CD4-positive, alpha-beta T cell (primary cell): Measurements from ENCODE around the gene CABLES2. TPM values are rescaled to one million over a fixed set of nuclear protein-coding genes. Genes with fewer than 3 reads are reported as not detected.

ENCODE experiments used
- ATAC-seq: fragments of 200-7000 bp; cut with Tn5 transposase; one replicate; pipeline ENCODE4 v1.10.0; 2022; ENCODE audit warnings: mild to moderate bottlenecking; ENCODE audit not compliant: poor library complexity
- CTCF ChIA-PET: fragments of 350-600 bp; sonication (Branson Sonifier 250); formaldehyde crosslinking; loops from one replicate; lab custom pipeline; 2021; ENCODE audit warnings: antibody characterized with exemption, inconsistent platforms; lab: Charles Lee
- POLR2A ChIA-PET: fragments of 350-600 bp; sonication (Branson Sonifier 250); formaldehyde crosslinking; loops from one replicate; lab custom pipeline; 2021; ENCODE audit warnings: antibody characterized with exemption, inconsistent platforms; lab: Charles Lee
- DNase-seq, 14 experiments: peaks; one replicate each; pipeline ENCODE4 v3.0.0-alpha.2; 2013 to 2020; ENCODE audit warnings: mixed read lengths in 2 of 14
- H3K27ac ChIP-seq, 2 donors: one replicate each; pipeline versions ENCODE4 v1.5.1 to v1.7.0; 2013; ENCODE audit warnings: low read length in 2 of 2, low read depth in 1 of 2, mild to moderate bottlenecking in 1 of 2
- H3K27me3 ChIP-seq, 2 experiments: 1 replicate in 1 of 2; 2 replicates in 1 of 2; pipeline versions ENCODE4 v1.6.1 to v1.7.0; 2013; ENCODE audit warnings: low read length in 2 of 2, control low read depth in 1 of 2, mild to moderate bottlenecking in 1 of 2, moderate library complexity in 1 of 2; ENCODE audit not compliant: insufficient read depth in 2 of 2, control insufficient read depth in 1 of 2
- H3K36me3 ChIP-seq: one replicate; pipeline ENCODE4 v1.6.1; 2013; ENCODE audit warnings: low read length, control low read depth; ENCODE audit not compliant: insufficient read depth
- H3K4me1 ChIP-seq: one replicate; pipeline ENCODE4 v1.6.1; 2013; ENCODE audit warnings: low read length, control low read depth; ENCODE audit not compliant: insufficient read depth
- H3K4me3 ChIP-seq: one replicate; pipeline ENCODE4 v1.5.1; 2013; ENCODE audit warnings: mild to moderate bottlenecking, low read length, moderate library complexity
- H3K9me3 ChIP-seq, 2 experiments: 1 replicate in 1 of 2; 2 replicates in 1 of 2; pipeline versions ENCODE4 v1.6.1 to v1.7.0; 2013; ENCODE audit warnings: low read length in 2 of 2, mild to moderate bottlenecking in 2 of 2, control low read depth in 1 of 2, moderate library complexity in 1 of 2; ENCODE audit not compliant: control insufficient read depth in 1 of 2, insufficient read depth in 1 of 2
- H3K27ac Mint-ChIP-seq: one replicate; pipeline ENCODE4 v1.8.0; 2020; ENCODE audit warnings: mixed read lengths
- H3K27me3 Mint-ChIP-seq: one replicate; pipeline ENCODE4 v1.8.0; 2021; ENCODE audit warnings: mixed read lengths
- H3K36me3 Mint-ChIP-seq: one replicate; pipeline ENCODE4 v1.8.0; 2021; ENCODE audit warnings: low read depth, mixed read lengths
- H3K4me1 Mint-ChIP-seq: one replicate; pipeline ENCODE4 v1.8.0; 2021; ENCODE audit warnings: low read depth, mixed read lengths
- H3K4me3 Mint-ChIP-seq: one replicate; pipeline ENCODE4 v1.8.0; 2020; ENCODE audit warnings: mild to moderate bottlenecking, mixed read lengths
- H3K9me3 Mint-ChIP-seq: one replicate; pipeline ENCODE4 v1.8.0; 2020; ENCODE audit warnings: mixed read lengths
- CTCF ChIP-seq: fragments of 200-600 bp; IDR thresholded peaks from one replicate; pipeline ENCODE4 v1.8.0; 2022; ENCODE audit warnings: antibody characterized with exemption, mild to moderate bottlenecking
- intact Hi-C, 2 experiments: fragments of 100-400 bp; cut with DNase I in 1 of 2; cut with micrococcal nuclease in 1 of 2; formaldehyde crosslinking; loops; one replicate each; pipeline versions ENCODE4 v1.15.1 to v1.9.0; 2023 to 2025; cut with DNase I, micrococcal nuclease
- total RNA-seq, 174 experiments: library from RNA in 2 of 174; stranded (reverse) in 2 of 174; gene quantifications; one replicate each; pipeline ENCODE4 v1.2.3 and lab custom pipeline; 2021 to 2026

CABLES2 gene
- total RNA-seq, 2 experiments from 2014 or later, result 4.4 TPM

GRCh38 chr20:62345681-62346370 lies 61.3 kb downstream of the CABLES2 start:
- CTCF ChIA-PET, result no interaction called here
- POLR2A ChIA-PET, result no interaction called here
- Mint-ChIP-seq H3K4me1 (no peaks in the 10 kb centered on the region), H3K27ac (no peak overlapping the region), H3K36me3 (no peaks in the 10 kb centered on the region), H3K27me3 (no peaks in the 10 kb centered on the region), H3K9me3 (peaks cover 3% of the 10 kb centered on the region), H3K4me3 (no peak overlapping the region)
- Histone ChIP-seq H3K36me3 (no peaks in the 10 kb centered on the region), H3K4me1 (no peaks in the 10 kb centered on the region), H3K27ac (no peak overlapping the region), H3K4me3 (no peak overlapping the region), H3K27me3 (no peaks in the 10 kb centered on the region), H3K9me3 (peaks cover 0 to 20% of the 10 kb centered on the region in 2 experiments)
- ATAC-seq, result no peak
- no peak for DNase-seq
- no peak for TF ChIP-seq CTCF
- intact Hi-C loops, result no loop called here

GRCh38 chr20:62344782-62345181 lies 62.3 kb downstream of the CABLES2 start:
- TF ChIP-seq CTCF, result no peak
- peaks cover 3% of the 10 kb centered on the region for H3K27me3 Mint-ChIP-seq
- no peaks in the 10 kb centered on the region for H3K36me3 ChIP-seq
- H3K9me3 ChIP-seq, result peaks cover 0 to 27% of the 10 kb centered on the region in 2 experiments
- H3K4me1 Mint-ChIP-seq, result no peaks in the 10 kb centered on the region
- DNase-seq (no peak), ATAC-seq (no peak)
- ChIA-PET CTCF (no interaction called here), POLR2A (no interaction called here)
- H3K27me3 ChIP-seq, result no peaks in the 10 kb centered on the region
- H3K27ac Mint-ChIP-seq, result no peak overlapping the region
- no peak overlapping the region for H3K4me3 Mint-ChIP-seq
- no peak overlapping the region for H3K4me3 ChIP-seq
- peaks cover 3% of the 10 kb centered on the region for H3K9me3 Mint-ChIP-seq
- no peaks in the 10 kb centered on the region for H3K36me3 Mint-ChIP-seq
- intact Hi-C loops, result no loop called here
- no peak overlapping the region for H3K27ac ChIP-seq
- no peaks in the 10 kb centered on the region for H3K4me1 ChIP-seq

GRCh38 chr20:62344092-62344491 lies 63.0 kb downstream of the CABLES2 start:
- ATAC-seq, result no peak
- ChIA-PET POLR2A (no interaction called here), CTCF (no interaction called here)
- Mint-ChIP-seq H3K36me3 (no peaks in the 10 kb centered on the region), H3K27ac (no peak overlapping the region), H3K9me3 (peaks cover 3% of the 10 kb centered on the region), H3K4me1 (no peaks in the 10 kb centered on the region), H3K27me3 (peaks cover 8% of the 10 kb centered on the region), H3K4me3 (no peak overlapping the region)
- peaks cover 0 to 27% of the 10 kb centered on the region in 2 experiments for H3K9me3 ChIP-seq
- H3K4me1 ChIP-seq, result no peaks in the 10 kb centered on the region
- H3K27ac ChIP-seq, result no peak overlapping the region
- DNase-seq, result no peak
- TF ChIP-seq CTCF, result no peak
- intact Hi-C loops, result no loop called here
- H3K27me3 ChIP-seq, result no peaks in the 10 kb centered on the region
- H3K36me3 ChIP-seq, result no peaks in the 10 kb centered on the region
- H3K4me3 ChIP-seq, result no peak overlapping the region
